Activated CD8-positive, alpha-beta memory T cell treated with anti-CD3 and anti-CD28 coated beads for 36 hours (primary cell): ENCODE measurements around the gene HAUS3. TPM values are rescaled to one million over a fixed set of nuclear protein-coding genes. Genes with fewer than 3 reads are reported as not detected.

Experiments used
- CTCF ChIA-PET: fragments of 350-600 bp; sonication (Branson Sonifier 250); formaldehyde crosslinking; loops from one replicate; lab custom pipeline; 2021; ENCODE audit warnings: antibody characterized with exemption; lab: Charles Lee
- POLR2A ChIA-PET: fragments of 350-600 bp; sonication (Branson Sonifier 250); formaldehyde crosslinking; loops from one replicate; lab custom pipeline; 2021; ENCODE audit warnings: antibody characterized with exemption; lab: Charles Lee
- total RNA-seq, 2 experiments: library from RNA; stranded (reverse); gene quantifications; one replicate each; pipeline ENCODE4 v1.2.3, GENCODE V29; 2021

Gene HAUS3
- total RNA-seq, 2 experiments from 2014 or later, result 22.6 to 25.9 TPM

DNA sequence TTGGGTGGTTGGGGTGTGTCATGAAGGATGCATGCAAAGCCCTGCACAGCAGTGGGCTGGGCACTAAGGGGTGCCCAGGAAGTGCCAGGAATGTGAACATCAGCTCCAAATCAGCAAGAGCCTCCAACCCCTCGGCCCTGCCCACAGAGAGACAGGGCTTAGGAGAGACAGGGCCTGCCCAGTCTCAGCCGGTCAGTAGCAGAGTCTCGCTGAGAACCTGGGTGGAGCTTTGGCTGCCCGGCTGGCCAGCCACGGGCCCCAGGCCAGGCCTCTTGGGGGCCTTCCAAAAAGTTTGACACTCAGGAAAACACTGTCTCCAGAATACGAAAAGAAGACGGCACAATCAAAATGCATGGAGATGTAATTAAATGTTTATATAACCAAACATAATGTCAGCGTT is 24.3 kb upstream of the HAUS3 start:
- ChIA-PET CTCF (no interaction called here), POLR2A (no interaction called here)

DNA sequence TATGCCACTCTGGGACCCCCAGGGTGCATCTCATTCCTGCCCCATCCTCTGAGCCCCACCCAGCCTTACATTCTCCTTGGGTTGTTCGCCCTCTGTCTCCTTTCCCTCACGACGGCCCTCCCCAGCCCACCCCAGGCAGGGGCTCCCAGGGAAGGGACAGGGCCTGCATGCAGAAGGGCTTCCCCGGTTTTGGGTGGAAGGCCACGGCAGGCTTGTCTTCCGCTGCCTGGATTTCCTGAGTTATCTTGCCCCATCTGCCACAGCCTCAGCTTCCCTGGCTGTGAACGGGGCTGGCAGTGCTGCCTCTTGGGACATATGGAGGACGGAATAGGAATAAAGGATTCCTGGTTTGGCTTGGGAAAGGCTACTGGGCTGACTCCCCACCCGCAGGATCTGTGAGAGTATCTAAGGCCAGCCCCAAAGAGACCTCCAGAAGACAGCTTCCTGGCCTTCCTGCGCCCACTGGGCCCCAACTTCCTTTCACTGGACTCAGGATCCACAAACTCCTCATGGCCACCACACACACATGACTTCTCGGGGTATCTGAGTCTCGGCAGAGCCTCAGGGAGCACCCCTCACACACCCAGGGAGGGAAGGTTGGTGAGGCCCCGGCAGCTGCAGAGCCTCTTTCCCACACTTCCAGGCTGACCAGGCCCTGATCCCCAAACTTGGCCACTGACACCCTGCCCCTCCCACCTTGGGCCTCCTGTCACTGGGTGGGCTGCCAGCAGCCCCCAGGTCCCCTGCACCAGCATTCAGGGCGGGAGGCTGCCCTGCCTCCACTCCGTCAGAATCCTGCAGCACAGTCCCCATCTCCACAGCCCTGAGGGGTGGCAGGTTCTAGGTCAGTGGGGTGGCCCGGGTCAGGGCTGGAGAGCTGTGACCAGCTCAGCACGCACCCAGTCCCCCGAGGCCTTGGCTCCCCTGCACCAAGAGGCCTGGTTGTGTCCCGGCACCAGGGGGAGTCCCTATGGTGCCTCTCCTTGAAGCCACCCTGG is 23.5 kb upstream of the HAUS3 start:
- ChIA-PET CTCF (interaction anchor here (0.6 to 0.7 kb wide), 2 partner anchors 45 to 71 kb away, joined by 3 to 4 read pairs; no protein-coding TSS in a partner anchor), POLR2A (no interaction called here)

DNA sequence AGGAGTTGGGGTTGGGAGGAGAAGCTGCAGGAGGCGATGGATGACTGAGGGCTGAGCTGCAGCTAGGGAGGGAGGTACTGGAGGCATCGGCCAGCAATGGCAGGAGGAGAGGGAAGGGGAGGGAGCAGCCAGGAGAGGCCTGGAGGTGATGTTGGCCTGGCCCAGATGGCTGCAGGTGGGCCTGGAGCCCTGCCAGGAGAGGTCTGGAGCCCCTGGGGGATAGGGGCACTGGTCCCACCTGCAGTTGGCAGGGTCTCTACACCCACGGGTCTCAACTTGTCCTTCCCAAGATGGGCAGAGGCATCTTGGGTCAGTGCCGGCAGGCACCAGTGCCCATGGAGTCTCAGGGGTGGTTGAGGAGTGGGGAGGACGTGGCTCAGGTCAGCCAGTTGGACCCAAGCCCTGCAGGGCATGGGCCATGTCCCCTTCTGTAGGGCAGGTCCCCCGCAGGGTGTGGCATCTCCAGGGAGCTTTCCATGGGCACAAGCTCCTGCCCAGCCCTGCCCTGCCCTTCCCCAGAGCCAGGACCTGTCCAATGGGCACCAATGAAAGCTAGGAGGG is 22.6 kb upstream of the HAUS3 start:
- ChIA-PET POLR2A (no interaction called here), CTCF (interaction anchor here (0.7 kb wide), 1 partner anchor 45 kb away, joined by 3 read pairs; no protein-coding TSS in a partner anchor)

DNA sequence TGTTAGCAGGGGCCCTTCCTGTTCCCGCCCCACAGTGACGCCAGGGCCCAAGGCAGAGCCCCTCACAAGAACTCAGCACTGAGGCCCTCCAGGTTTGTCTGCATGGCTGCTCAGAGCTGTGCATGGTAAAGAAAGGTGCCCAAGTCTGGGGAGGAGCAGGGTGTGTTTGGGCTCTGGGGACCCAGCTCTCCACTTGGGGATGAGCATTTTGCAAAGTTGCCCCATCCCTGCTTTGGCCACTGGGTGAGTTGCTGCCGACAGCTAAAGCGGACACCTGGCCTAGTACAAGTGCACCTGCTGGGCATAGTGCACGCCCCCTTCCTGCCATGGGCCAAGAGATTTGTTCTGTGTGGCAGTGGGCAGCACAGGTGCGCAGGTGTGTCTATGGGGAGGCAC is 22.0 kb upstream of the HAUS3 start:
- CTCF ChIA-PET, result no interaction called here

DNA sequence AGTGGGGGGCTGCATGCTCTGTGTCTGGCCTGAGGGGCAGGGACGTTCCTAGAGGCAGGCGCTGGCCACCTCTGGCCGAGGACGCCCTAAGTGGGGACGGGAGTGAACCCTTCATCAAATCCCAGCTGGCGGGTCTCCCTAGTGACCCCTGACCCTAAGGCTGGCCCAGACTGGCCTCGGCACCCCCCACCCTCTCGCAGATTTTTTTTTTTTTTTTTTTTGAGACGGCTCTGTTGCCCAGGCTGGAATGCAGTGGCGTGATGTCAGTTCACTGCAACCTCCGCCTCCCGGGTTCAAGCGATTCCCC is 21.0 kb upstream of the HAUS3 start:
- CTCF ChIA-PET, result interaction anchor here (0.6 to 1.5 kb wide), 4 partner anchors 13 to 206 kb away, joined by 3 to 6 read pairs (median 4); partner anchors contain the start of gene RNF4
- POLR2A ChIA-PET, result interaction anchor here (0.6 to 1.1 kb wide), 4 partner anchors 13 to 605 kb away, joined by 3 to 14 read pairs (median 7); no protein-coding TSS in a partner anchor

More for the DNA sequence above, 22.0 kb upstream of the HAUS3 start:
- POLR2A ChIA-PET, result no interaction called here

DNA sequence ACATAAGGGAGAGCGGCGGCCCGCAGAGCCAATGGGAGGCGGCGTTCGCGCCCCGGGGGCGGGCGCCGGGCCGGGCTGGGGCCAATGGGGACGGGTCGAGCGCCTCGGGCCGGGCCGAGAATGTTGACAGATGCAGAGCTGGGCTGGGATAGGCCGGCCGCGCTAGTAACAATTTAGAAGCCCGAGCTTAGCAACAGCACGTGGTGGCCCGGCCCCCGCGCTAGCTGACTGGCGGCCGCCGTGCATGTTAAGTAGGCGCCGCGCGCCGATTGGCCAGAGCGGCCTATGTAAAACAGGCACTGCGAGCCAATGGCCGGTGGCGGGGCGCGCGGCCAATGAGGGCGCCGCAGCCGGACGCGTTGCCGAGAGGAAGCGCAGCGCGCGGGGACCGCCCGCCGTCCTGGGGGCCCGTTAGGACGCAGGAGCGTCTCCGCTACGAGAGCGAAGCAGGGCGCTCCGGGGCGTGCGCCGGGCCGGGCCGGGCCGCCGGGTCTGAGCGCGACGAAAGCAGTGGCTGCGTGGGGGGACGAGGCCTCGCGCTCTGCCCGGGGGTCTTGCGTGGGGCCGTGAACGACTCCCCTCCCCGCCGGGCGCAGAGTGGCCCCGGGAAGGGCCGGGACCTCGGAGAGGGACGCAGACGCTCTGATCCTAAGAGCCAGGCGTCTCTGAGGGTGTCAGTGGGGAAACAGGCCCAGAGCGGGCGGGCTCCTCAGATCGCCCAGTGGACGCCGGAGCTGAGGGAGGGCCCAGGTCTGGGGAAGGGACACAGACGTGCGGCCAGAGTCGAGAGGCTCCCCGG is 20.4 kb upstream of the HAUS3 start:
- POLR2A ChIA-PET, result interaction anchor here (0.5 to 1.3 kb wide), 9 partner anchors 13 to 207 kb away, joined by 4 to 13 read pairs (median 4); partner anchors contain the start of genes HAUS3, POLN and RNF4

DNA sequence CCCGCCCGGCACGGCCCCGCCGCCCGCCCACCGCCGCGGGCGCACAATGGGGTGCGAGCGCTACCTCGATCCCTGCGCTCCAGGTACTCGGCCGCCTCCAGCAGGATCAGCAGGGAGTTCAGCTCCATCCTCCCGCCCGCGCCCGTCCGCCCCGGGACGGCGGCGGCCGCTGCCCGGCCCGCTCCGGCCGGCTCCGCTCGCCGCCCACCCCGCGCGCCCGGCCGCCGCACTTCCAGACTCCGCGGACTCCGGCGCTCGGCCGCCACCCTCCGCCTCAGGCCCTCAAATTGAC is 19.9 kb upstream of the HAUS3 start, which contains the start of gene MXD4:
Gene MXD4 (minus strand): TSS at position 257 of the 292 bp plus-strand sequence. CDS start 129 bp downstream, at position 128.
- ChIA-PET CTCF (interaction anchor here (0.9 to 1.5 kb wide), 5 partner anchors 29 to 207 kb away, joined by 3 to 6 read pairs (median 4); partner anchors contain the start of gene RNF4), POLR2A (interaction anchor here (0.5 to 1.3 kb wide), 7 partner anchors 15 to 207 kb away, joined by 4 to 13 read pairs (median 4); partner anchors contain the start of genes HAUS3, POLN and RNF4)

More for the DNA sequence above, 20.4 kb upstream of the HAUS3 start:
- CTCF ChIA-PET, result interaction anchor here (0.6 to 1.5 kb wide), 6 partner anchors 29 to 206 kb away, joined by 3 to 6 read pairs (median 4); partner anchors contain the start of gene RNF4

DNA sequence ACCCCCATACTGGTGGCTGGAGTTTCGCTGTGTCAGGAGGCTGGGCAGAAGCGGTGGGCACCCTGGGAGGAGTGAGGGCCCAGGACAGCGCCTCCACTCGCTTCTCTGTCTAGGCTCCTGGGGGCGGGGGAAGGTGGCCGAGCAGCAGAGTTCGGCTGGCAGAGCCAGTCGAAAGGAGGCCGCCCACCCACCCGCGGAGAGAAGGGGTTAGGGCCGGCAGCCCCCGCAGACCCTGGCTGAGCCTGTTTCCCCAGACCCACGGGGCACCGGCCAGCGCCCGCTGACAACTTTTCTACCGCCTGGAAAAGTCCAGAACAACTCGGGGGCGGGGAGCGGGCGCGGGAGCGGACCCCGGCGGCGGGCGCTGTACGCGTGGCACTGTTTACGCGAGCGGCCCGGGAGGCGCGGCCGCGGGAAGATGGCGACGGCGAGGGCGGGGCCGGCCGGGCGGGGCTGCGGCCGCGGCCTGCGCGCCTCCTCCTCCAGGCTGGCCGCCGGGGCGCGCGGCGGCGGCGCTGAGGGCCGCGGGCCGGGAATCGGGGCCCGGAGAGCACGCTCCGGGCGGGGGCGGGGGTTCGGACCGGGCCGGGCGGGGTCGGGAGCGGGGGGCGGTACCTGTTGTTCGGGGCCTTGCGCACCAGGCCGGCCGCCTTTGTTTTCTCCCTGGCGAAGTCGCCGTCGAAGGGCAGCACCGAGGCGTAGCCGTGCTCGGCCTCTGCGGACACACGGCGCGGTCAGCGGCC is 19.4 kb upstream of the HAUS3 start:
- CTCF ChIA-PET, result interaction anchor here (1.0 to 1.5 kb wide), 3 partner anchors 151 to 207 kb away, joined by 3 to 6 read pairs (median 4); partner anchors contain the start of gene RNF4
- POLR2A ChIA-PET, result interaction anchor here (1.0 to 1.3 kb wide), 2 partner anchors 20 to 151 kb away, joined by 5 to 13 read pairs; partner anchors contain the start of genes HAUS3 and POLN

DNA sequence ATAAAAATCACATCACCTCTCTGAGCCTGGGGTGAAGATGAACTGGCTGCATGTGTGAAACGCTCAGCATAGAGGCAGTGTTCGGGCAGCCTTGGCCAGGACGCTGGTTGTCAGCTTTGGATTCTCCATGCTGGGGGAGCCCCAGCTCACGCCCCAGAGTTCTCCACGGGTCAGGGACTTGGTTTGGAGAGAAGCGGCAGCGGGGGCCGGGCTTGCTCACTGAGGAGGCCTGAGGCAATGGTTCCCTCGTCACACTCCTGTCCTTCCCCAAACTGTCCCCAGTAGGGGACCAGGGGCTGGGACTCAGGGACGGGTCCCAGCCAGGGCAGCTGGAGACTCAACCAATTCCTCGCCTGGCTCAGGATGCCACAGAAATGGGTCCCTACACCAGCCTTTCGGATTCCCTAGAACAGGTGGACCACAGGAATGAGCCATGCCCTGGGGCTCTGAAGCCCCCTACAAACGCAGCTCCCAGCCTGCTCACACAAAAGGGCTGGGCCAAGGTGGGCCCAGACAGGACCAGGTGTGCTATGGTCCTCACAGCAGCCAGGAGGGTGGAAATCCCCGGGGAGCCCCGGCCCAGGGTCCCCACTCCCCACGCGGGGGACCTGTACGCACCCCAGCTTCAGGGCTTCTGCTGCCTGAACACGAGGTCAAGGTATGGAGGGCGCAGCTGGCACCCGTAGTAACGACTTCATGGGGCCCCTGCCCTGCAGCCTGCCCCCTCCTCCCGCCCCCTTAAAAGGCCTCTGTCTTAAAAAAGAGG is 18.6 kb upstream of the HAUS3 start:
- ChIA-PET CTCF (interaction anchor here (0.8 kb wide), 1 partner anchor 10 kb away, joined by 3 read pairs; no protein-coding TSS in a partner anchor), POLR2A (no interaction called here)

DNA sequence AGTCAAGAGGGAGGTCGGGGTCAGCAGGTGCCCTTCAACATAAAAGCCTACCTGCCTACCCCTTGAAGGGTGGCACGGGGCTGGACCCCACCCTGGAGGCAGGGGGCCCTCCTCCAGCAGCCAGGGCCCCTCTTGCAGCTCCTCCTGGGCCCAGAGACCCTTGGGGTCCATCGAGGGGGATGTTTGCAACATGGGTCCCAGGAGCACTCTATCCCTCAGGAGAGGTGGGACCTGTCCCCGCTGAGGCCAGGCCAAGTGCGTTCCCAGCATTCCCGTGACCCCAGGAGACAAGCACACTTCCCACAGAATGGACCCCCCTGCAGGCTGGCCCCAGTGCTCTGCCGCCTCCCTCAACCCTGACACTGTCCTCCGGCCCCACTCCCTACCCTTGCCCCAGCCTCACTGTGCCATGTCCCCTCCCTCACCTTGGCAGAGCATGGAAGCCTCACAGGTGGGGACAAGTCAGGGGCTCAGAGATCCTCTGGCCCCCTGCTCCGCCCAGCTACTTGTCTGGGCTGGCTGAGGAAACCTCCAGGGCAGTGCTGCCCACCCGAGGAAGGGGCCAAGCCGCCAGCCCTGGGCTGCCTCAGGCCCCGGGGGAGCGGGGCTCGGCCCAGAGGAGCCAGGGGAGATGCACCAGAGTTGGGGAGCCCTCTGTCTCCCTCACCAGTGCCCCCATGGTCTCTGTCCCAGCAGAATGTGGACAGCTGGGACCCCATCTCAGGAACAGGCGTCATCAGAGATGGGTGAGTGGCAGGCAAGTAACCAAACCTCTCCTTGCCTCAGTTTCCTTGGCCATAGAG is 17.8 kb upstream of the HAUS3 start:
- CTCF ChIA-PET, result interaction anchor here (0.8 kb wide), 1 partner anchor 9 kb away, joined by 3 read pairs; no protein-coding TSS in a partner anchor

DNA sequence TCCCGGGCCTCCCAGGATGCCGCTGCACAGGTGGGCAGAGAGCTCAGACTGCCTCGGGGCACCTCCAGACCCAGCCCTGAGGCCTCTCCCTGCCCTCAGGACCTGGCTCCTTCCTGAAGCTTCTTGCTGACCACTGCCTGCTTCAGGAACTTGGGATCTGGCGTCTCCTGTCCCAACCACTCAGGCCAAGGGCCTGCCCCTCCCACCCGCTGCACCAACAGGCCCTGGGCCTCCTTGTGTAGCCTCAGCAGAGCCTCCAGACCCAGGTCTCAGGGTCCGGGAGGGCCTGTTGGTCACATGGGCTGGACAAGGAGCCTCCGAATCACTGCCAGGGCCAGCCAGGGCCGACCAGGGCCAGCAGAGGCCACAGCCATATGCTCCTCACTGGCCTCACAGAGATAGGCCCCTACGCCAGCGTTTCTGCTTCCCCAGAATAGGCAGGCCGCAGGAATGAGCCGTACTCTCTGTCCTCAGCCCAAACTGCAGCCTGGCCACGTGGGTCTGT is 17.2 kb upstream of the HAUS3 start:
- CTCF ChIA-PET, result no interaction called here

More for the DNA sequence above, 17.8 kb upstream of the HAUS3 start:
- POLR2A ChIA-PET, result no interaction called here

DNA sequence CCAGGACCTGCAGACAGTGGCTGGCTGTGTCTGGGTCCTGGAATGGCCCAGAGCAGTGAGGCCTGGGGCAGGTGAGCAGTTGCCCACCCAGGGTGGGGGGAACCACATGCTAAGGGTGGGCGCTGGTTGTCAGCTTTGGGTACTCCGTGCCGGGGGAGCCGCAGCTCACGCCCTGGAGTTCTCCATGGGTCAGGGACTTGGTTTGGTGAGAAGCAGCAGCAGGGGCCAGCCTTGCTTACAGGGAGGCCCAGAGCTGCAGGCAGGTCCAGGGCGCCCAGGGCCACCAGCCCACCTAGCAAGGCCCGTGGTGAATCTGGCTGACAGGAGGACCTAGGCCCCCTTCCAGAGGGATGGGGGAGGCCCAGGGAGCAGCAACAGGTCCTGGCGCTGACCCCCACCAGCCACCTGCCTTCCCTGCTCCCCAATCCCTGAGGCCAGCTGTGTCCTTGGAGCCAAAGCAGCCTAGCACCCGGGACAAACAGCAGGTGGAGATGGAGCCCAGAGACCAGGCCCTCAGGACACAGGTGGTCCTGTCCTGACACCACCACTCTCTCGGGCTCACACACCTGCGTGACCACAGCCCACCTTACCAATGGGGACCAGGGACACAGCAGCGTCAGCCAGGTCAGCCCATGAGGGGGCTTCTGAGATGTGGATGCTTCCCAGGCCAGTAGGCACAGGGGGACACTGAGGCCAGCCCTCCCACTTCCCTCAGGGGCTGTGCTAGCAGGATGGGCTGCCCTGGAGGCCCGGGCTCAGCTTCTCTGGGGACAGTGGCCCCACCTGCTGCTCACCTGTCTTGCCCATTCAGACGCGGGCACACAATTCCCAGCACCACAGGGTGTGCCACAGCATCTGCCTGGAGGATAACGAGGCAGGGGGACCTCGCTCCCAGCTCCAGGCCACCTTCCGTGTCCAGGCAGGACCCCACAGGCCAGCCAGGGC is 16.4 kb upstream of the HAUS3 start:
- POLR2A ChIA-PET, result no interaction called here

More for the DNA sequence above, 17.2 kb upstream of the HAUS3 start:
- POLR2A ChIA-PET, result no interaction called here

DNA sequence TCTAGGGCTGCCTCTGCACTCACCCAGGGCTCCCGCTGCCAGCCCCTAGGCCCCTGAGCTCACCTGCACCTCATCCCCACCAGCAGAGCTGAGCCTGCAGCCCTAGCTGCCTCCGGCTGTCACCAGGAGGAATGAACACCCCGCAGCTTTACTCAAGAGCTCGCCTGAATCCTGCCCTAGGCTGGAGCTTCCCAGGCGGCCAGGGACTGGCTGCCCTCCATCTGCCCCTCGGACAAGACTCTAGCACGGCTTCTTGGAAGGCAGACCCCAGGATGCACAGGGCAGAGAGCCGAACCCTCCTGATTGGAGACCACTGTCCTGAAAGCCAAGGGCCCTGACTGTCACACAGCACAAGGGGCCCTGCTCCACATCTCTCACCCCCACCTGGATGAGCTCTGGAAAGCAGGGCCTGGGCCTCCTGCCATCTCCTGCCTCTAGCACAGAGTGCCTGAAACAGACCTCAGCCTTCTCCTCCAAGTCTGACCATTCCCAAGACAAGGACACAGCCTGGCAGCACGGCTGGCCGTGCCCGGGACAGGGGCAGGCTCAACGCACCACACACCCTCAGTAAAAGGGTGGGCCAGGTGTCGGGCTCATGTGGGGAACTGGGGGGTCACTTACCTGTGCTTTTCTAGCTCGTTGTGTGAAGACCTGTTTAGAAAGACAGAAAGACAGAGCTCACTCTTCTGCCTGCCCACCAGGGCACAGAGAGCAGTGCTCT is 15.6 kb upstream of the HAUS3 start:
- CTCF ChIA-PET, result no interaction called here
- POLR2A ChIA-PET, result no interaction called here

More for the DNA sequence above, 16.4 kb upstream of the HAUS3 start:
- CTCF ChIA-PET, result no interaction called here

DNA sequence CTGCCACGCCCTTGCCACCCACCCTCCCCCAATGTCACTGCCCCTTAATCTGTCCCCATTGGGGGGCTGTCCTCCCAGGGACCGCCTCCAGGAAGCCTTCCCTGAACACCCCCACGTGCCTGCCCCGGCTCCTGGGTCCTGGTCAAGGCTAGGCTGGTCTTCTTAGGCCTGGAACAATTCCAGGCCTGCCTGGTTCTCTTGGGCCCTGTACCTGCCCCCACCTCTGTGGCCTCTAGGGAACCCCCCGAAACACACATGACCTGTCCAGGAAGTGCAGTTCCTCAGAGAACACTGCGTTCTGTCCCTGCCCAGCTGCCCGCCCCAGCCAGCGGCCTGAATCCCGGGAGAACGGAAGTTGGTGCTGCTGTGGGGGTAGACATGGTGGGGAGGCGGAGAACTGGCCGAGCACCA is 14.9 kb upstream of the HAUS3 start:
- POLR2A ChIA-PET, result no interaction called here
- CTCF ChIA-PET, result no interaction called here
